Thymus (tissue), 11 donors: ENCODE results near the gene CCDC188. TPM values are rescaled to one million over a fixed set of nuclear protein-coding genes. Genes with fewer than 3 reads are reported as not detected.

Experiments used
- DNase-seq, 9 donors: peaks; one replicate each; pipeline ENCODE4 v3.0.0-alpha.2; 2013; ENCODE audit warnings: low spot score in 9 of 9, low read depth in 6 of 9, missing footprints in 1 of 9
- H3K27ac ChIP-seq, 2 donors: one replicate each; pipeline ENCODE4 v1.5.1; 2013; ENCODE audit warnings: control low read depth in 1 of 2, low read depth in 1 of 2, low read length in 1 of 2, mild to moderate bottlenecking in 1 of 2, moderate library complexity in 1 of 2
- H3K27me3 ChIP-seq, 2 donors: one replicate each; pipeline ENCODE4 v1.5.1; 2013; ENCODE audit warnings: low read length in 1 of 2; ENCODE audit not compliant: control insufficient read depth in 2 of 2, insufficient read depth in 1 of 2
- H3K36me3 ChIP-seq, 2 donors: one replicate each; pipeline ENCODE4 v1.5.1; 2013; ENCODE audit warnings: low read length in 1 of 2, mild to moderate bottlenecking in 1 of 2, moderate library complexity in 1 of 2; ENCODE audit not compliant: control insufficient read depth in 2 of 2, insufficient read depth in 2 of 2
- H3K4me1 ChIP-seq, 2 donors: one replicate each; pipeline ENCODE4 v1.5.1; 2013; ENCODE audit warnings: low read length in 2 of 2; ENCODE audit not compliant: control insufficient read depth in 2 of 2, insufficient read depth in 2 of 2
- H3K4me3 ChIP-seq, 2 donors: one replicate each; pipeline ENCODE4 v1.5.1; 2013; ENCODE audit warnings: low read length in 2 of 2, control low read depth in 1 of 2, mild to moderate bottlenecking in 1 of 2
- H3K9me3 ChIP-seq, 2 donors: one replicate each; pipeline ENCODE4 v1.5.1; 2013; ENCODE audit warnings: low read length in 1 of 2, mild to moderate bottlenecking in 1 of 2; ENCODE audit not compliant: control insufficient read depth in 2 of 2, insufficient read depth in 1 of 2
- WGBS: extraction: QIAGEN DNeasy Blood & Tissue Kit; methylation state at CpG from one replicate; pipeline ENCODE4 v1.1.7; 2013; 5-methylcytosine and 5-hydroxymethylcytosine counted together
- polyA plus RNA-seq: library from polyadenylated mRNA; stranded (reverse); fragments of 200-250 nt; gene quantifications from one replicate; pipeline ENCODE4 v1.2.3, GENCODE V29; 2013
- total RNA-seq: library from RNA; stranded (reverse); fragments of 120-200 nt; gene quantifications from one replicate; pipeline ENCODE4 v1.2.4, GENCODE V29; 2013
- donor health status: healthy.

CCDC188 gene
- total and polyA plus RNA-seq, 2 donors: 0.09 to 0.84 TPM

- Histone ChIP-seq H3K4me1 (peaks cover 27 to 39% of the 10 kb centered on the region in 2 donors), H3K27ac (no peak overlapping the region), H3K36me3 (peaks cover 83 to 92% of the 10 kb centered on the region in 2 donors), H3K27me3 (no peaks in the 10 kb centered on the region), H3K4me3 (no peak overlapping the region), H3K9me3 (no peaks in the 10 kb centered on the region)
- 96% methylated on average over 13 of the region's 13 CpGs for WGBS
- no peak for DNase-seq
Observed at GRCh38 chr22:20107951-20108756, 42.7 kb downstream of the CCDC188 start.

GRCh38 chr22:20107471-20107901 lies 43.4 kb downstream of the CCDC188 start:
- Histone ChIP-seq H3K4me3 (no peak overlapping the region), H3K27me3 (no peaks in the 10 kb centered on the region), H3K4me1 (peaks cover 20 to 35% of the 10 kb centered on the region in 2 donors), H3K27ac (no peak overlapping the region), H3K9me3 (no peaks in the 10 kb centered on the region), H3K36me3 (peaks cover 78 to 89% of the 10 kb centered on the region in 2 donors)
- DNase-seq: no peak
- WGBS: 93% methylated on average over 7 of the region's 7 CpGs

GRCh38 chr22:20106849-20107237 lies 44.0 kb downstream of the CCDC188 start:
- H3K4me3 ChIP-seq: no peak overlapping the region
- no peak for DNase-seq
- H3K4me1 ChIP-seq: peaks cover 13 to 33% of the 10 kb centered on the region in 2 donors
- H3K9me3 ChIP-seq: no peaks in the 10 kb centered on the region
- H3K27ac ChIP-seq: no peak overlapping the region
- WGBS: over 99% methylated on average over 10 of the region's 10 CpGs
- no peaks in the 10 kb centered on the region for H3K27me3 ChIP-seq
- H3K36me3 ChIP-seq: peaks cover 78 to 88% of the 10 kb centered on the region in 2 donors

GRCh38 chr22:20106205-20106848 lies 44.5 kb downstream of the CCDC188 start:
- 94% methylated on average over 20 of the region's 20 CpGs for WGBS
- H3K27ac ChIP-seq: no peak overlapping the region

GRCh38 chr22:20105456-20106204 lies 45.2 kb downstream of the CCDC188 start:
- peaks cover 78 to 80% of the 10 kb centered on the region in 2 donors for H3K36me3 ChIP-seq

More at GRCh38 chr22:20106205-20106848, 44.5 kb downstream of the CCDC188 start:
- H3K9me3 ChIP-seq: no peaks in the 10 kb centered on the region
- H3K4me1 ChIP-seq: peaks cover 12 to 33% of the 10 kb centered on the region in 2 donors
- no peaks in the 10 kb centered on the region for H3K27me3 ChIP-seq
- H3K36me3 ChIP-seq: peaks cover 80 to 85% of the 10 kb centered on the region in 2 donors
- DNase-seq: no peak
- H3K4me3 ChIP-seq: no peak overlapping the region

GRCh38 chr22:20102203-20102780 lies 48.6 kb downstream of the CCDC188 start:
- Histone ChIP-seq H3K4me1 (peaks cover 30 to 43% of the 10 kb centered on the region in 2 donors), H3K27ac (no peak overlapping the region), H3K27me3 (no peaks in the 10 kb centered on the region), H3K9me3 (no peaks in the 10 kb centered on the region), H3K4me3 (no peak overlapping the region), H3K36me3 (peaks cover 50 to 70% of the 10 kb centered on the region in 2 donors)
- WGBS: 97% methylated on average over 12 of the region's 12 CpGs
- DNase-seq: no peak

More at GRCh38 chr22:20105456-20106204, 45.2 kb downstream of the CCDC188 start:
- Histone ChIP-seq H3K27me3 (no peaks in the 10 kb centered on the region), H3K9me3 (no peaks in the 10 kb centered on the region), H3K4me1 (peaks cover 12 to 33% of the 10 kb centered on the region in 2 donors), H3K4me3 (no peak overlapping the region), H3K27ac (no peak overlapping the region)
- 98% methylated on average over 7 of the region's 7 CpGs for WGBS
- no peak for DNase-seq

- Histone ChIP-seq H3K27me3 (no peaks in the 10 kb centered on the region), H3K4me3 (no peak overlapping the region), H3K36me3 (peaks cover 44 to 70% of the 10 kb centered on the region in 2 donors), H3K4me1 (peaks cover 30 to 43% of the 10 kb centered on the region in 2 donors), H3K9me3 (no peaks in the 10 kb centered on the region), H3K27ac (no peak overlapping the region)
- DNase-seq: no peak
- 82% methylated on average over 8 of the region's 8 CpGs for WGBS
Observed at GRCh38 chr22:20101638-20102037, 49.2 kb downstream of the CCDC188 start.

GRCh38 chr22:20099099-20099711 lies 51.6 kb downstream of the CCDC188 start:
- Histone ChIP-seq H3K27ac (peak overlapping the region; percentile 58 to 73), H3K36me3 (peaks cover 43 to 69% of the 10 kb centered on the region in 2 donors), H3K4me3 (no peak overlapping the region), H3K4me1 (peaks cover 30 to 43% of the 10 kb centered on the region in 2 donors), H3K27me3 (no peaks in the 10 kb centered on the region), H3K9me3 (peaks cover 2 to 3% of the 10 kb centered on the region in 2 donors)
- 91% methylated on average over 6 of the region's 6 CpGs for WGBS
- no peak for DNase-seq
